Fibroblast of lung (primary cell): ENCODE data around the gene GRAMD1A.

Experiments
- EZH2 ChIP-seq: IDR thresholded peaks from 2 replicates; pipeline ENCODE4 v1.5.1; 2012; ENCODE audit warnings: low read length, control low read depth, mild to moderate bottlenecking; ENCODE audit errors: missing control alignments
- TF ChIP-seq, protein P1 (sequence below), 2 donors: IDR thresholded peaks in 1 of 2; conservative IDR thresholded peaks in 1 of 2; 1 replicate in 1 of 2; 2 replicates in 1 of 2; pipeline ENCODE4 v1.5.1; 2011 to 2012; ENCODE audit warnings: low read length in 2 of 2, control low read depth in 1 of 2, inconsistent platforms in 1 of 2, low read depth in 1 of 2, mild to moderate bottlenecking in 1 of 2

DNA sequence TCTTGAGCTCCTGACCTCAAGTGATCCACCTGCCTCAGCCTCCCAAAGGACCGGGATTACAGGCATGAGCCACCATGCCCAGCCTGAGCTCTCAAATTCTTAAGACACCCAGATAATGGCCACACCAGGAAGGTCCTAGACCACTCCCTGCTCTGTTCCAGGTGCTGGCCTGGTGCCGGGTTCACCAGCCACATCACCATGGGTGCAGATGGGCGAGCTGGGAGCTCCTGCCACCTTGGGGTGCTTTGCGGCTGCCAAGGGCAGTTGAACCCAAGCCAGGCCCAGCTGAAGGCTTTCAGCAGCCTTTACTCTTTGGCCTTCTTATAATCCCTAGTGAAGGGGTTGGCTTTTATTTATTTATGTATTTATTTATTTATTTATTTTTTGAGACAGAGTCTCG, 46.3 kb downstream of the GRAMD1A start:
- TF ChIP-seq, protein P1, sequence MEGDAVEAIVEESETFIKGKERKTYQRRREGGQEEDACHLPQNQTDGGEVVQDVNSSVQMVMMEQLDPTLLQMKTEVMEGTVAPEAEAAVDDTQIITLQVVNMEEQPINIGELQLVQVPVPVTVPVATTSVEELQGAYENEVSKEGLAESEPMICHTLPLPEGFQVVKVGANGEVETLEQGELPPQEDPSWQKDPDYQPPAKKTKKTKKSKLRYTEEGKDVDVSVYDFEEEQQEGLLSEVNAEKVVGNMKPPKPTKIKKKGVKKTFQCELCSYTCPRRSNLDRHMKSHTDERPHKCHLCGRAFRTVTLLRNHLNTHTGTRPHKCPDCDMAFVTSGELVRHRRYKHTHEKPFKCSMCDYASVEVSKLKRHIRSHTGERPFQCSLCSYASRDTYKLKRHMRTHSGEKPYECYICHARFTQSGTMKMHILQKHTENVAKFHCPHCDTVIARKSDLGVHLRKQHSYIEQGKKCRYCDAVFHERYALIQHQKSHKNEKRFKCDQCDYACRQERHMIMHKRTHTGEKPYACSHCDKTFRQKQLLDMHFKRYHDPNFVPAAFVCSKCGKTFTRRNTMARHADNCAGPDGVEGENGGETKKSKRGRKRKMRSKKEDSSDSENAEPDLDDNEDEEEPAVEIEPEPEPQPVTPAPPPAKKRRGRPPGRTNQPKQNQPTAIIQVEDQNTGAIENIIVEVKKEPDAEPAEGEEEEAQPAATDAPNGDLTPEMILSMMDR (conservative IDR thresholded peaks at IDR 0.05 in 1 of 2, IDR thresholded peaks at IDR 0.05 in 1 of 2; ENCODE audit: low read depth in 1 of 2, low read length in 2 of 2) = no peak
- no peak for TF ChIP-seq EZH2
